ENCODE data around the gene CCN2.
"Not testable (repeated sequence)": the region's sequence is repeated elsewhere in the genome, so short reads cannot be mapped to it uniquely, and the experiment has no call there.

CCN2 gene

GRCh38 chr6:131908787-131909186 is 42.4 kb downstream of the CCN2 start:
- DNase-seq = not testable (repeated sequence)

- DNase-seq = not testable (repeated sequence)
These were observed 47.4 kb downstream of the CCN2 start for GRCh38 chr6:131903734-131904133.

GRCh38 chr6:131901326-131901873 is 49.8 kb downstream of the CCN2 start:
- DNase-seq = not testable (repeated sequence)

GRCh38 chr6:131900231-131900630 is 50.9 kb downstream of the CCN2 start:
- DNase-seq = no peak

- DNase-seq = no peak
These were observed 52.5 kb downstream of the CCN2 start for GRCh38 chr6:131898718-131899117.

All from EL (cell line).